Sigmoid colon (tissue), 7 donors: Measurements from ENCODE around the gene TRAT1. TPM values are rescaled to one million over a fixed set of nuclear protein-coding genes. Genes with fewer than 3 reads are reported as not detected.

ENCODE experiments used
- DNase-seq: peaks from one replicate; pipeline ENCODE4 v3.0.0-alpha.2; 2019
- H3K27ac ChIP-seq, 4 donors: fragments of 200-600 bp; sonication (generic); one replicate each; pipeline ENCODE4 v1.5.1; 2016 to 2019; ENCODE audit warnings: mild to moderate bottlenecking in 1 of 4
- H3K27me3 ChIP-seq, 3 donors: fragments of 200-600 bp; sonication (generic); one replicate each; pipeline ENCODE4 v1.5.1; 2019; ENCODE audit warnings: mild to moderate bottlenecking in 1 of 3
- H3K36me3 ChIP-seq, 4 donors: fragments of 200-600 bp; sonication (generic); one replicate each; pipeline ENCODE4 v1.5.1; 2016 to 2019
- H3K4me1 ChIP-seq, 4 donors: fragments of 200-600 bp; sonication (generic); one replicate each; pipeline ENCODE4 v1.5.1; 2017 to 2019
- H3K4me3 ChIP-seq, 4 donors: fragments of 200-600 bp; sonication (generic); one replicate each; pipeline ENCODE4 v1.5.1; 2017 to 2019; ENCODE audit warnings: mild to moderate bottlenecking in 2 of 4, moderate library complexity in 1 of 4
- H3K9me3 ChIP-seq, 4 donors: fragments of 200-600 bp in 3 of 4; sonication (generic) in 3 of 4; one replicate each; pipeline versions ENCODE4 v1.5.1 to v1.6.1; 2013 to 2019
- EP300 ChIP-seq, 4 donors: sonication (generic); formaldehyde crosslinking; IDR thresholded peaks; one replicate each; pipeline ENCODE4 v1.6.1; 2017; ENCODE audit warnings: antibody characterized with exemption in 4 of 4
- POLR2A ChIP-seq, 2 donors: fragments of 450-650 bp; IDR thresholded peaks; one replicate each; pipeline ENCODE4 v1.6.1; 2016; ENCODE audit warnings: antibody characterized with exemption in 2 of 2, mild to moderate bottlenecking in 2 of 2, moderate library complexity in 2 of 2
- POLR2AphosphoS5 ChIP-seq, 4 donors: sonication (generic); formaldehyde crosslinking; IDR thresholded peaks; one replicate each; pipeline ENCODE4 v1.6.1; 2017; ENCODE audit warnings: antibody characterized with exemption in 4 of 4
- WGBS, 2 donors: extraction: QIAGEN DNeasy Blood & Tissue Kit; methylation state at CpG; one replicate each; pipeline ENCODE4 v1.1.7; 2013; 5-methylcytosine and 5-hydroxymethylcytosine counted together
- intact Hi-C: fragments of 100-400 bp; cut with DNase I; formaldehyde crosslinking; loops from one replicate; pipeline ENCODE4 v1.15.1; 2023
- polyA plus RNA-seq, 3 donors: library from polyadenylated mRNA; stranded (reverse); fragments of 200-250 nt; gene quantifications; one replicate each; pipeline ENCODE4 v1.2.3, GENCODE V29; 2013
- total RNA-seq, 4 donors: library from RNA; depleted of rRNA; stranded (reverse); fragments of >200 nt; gene quantifications; one replicate each; pipeline ENCODE4 v1.1.0, GENCODE V29; 2016
- TF ChIP-seq, protein P1 (sequence below), 4 experiments: fragments of 450-650 bp in 3 of 4; fragments of 200-600 bp in 1 of 4; IDR thresholded peaks; one replicate each; pipeline ENCODE4 v1.5.1; 2016 to 2019; ENCODE audit warnings: antibody characterized with exemption in 4 of 4, mild to moderate bottlenecking in 3 of 4, moderate library complexity in 2 of 4
- donor health status: healthy with polysubstance abuse.
- donor health status: Bipolar disorder and iron deficiency.
- donor health status: healthy.

The TRAT1 gene
- total and polyA plus RNA-seq, 7 donors: 0.27 to 4.4 (median 0.33) TPM; not detected in 4

DNA sequence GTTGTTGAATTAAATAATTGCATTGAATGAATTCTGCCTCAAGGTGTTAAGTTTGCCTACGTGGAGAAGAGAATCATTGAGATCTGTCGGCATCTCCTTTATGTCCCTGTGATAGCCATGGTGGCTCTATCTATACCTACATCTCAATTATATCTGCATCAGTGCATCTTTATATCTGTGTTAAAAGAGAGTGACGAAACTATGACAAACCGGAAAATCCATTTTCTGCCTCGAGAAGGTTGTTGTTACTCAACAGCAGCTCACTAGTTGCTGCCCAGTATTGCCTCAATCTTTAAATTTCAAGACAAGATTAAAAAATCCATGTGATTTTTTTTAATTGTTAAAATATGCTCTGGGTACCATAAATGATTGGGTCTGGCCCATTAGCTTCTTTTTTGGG, 72.4 kb downstream of the TRAT1 start:
- intact Hi-C loops: no loop called here
- Histone ChIP-seq H3K36me3 (no peaks in the 10 kb centered on the region), H3K9me3 (no peaks in the 10 kb centered on the region), H3K27ac (no peak overlapping the region), H3K4me1 (no peaks in the 10 kb centered on the region), H3K4me3 (no peak overlapping the region), H3K27me3 (no peaks in the 10 kb centered on the region)
- TF ChIP-seq, protein P1, sequence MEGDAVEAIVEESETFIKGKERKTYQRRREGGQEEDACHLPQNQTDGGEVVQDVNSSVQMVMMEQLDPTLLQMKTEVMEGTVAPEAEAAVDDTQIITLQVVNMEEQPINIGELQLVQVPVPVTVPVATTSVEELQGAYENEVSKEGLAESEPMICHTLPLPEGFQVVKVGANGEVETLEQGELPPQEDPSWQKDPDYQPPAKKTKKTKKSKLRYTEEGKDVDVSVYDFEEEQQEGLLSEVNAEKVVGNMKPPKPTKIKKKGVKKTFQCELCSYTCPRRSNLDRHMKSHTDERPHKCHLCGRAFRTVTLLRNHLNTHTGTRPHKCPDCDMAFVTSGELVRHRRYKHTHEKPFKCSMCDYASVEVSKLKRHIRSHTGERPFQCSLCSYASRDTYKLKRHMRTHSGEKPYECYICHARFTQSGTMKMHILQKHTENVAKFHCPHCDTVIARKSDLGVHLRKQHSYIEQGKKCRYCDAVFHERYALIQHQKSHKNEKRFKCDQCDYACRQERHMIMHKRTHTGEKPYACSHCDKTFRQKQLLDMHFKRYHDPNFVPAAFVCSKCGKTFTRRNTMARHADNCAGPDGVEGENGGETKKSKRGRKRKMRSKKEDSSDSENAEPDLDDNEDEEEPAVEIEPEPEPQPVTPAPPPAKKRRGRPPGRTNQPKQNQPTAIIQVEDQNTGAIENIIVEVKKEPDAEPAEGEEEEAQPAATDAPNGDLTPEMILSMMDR (IDR thresholded peaks at IDR 0.05): no peak
- TF ChIP-seq EP300 (IDR thresholded peaks at IDR 0.05) (no peak), POLR2AphosphoS5 (IDR thresholded peaks at IDR 0.05) (no peak), POLR2A (IDR thresholded peaks at IDR 0.05) (no peak)
- 89 to 93% methylated on average over 5 of the region's 5 CpGs for WGBS, 2 donors
- DNase-seq: no peak

DNA sequence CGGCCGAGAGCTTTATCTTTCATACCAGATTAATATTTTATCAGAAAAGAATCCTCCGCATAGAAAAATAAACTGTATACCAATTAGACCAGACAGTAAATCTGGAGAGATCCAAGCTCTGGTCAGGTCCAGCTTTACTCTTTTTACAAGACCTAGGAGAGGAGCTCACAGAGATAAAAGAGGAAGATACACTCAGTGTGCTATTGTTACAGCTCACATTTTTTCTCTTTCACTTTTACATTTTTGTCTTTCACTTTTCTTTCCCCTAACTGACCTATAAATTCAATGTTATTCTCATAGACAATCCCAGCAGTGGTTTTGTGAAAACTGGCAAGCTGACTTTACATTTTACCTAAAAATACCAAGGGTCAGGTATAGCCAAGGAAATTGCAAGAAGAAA, 75.3 kb downstream of the TRAT1 start:
- intact Hi-C loops: no loop called here
- WGBS, 2 donors: 54 to 88% methylated on average over 3 of the region's 3 CpGs
- H3K4me3 ChIP-seq: no peak overlapping the region
- no peak for DNase-seq
- TF ChIP-seq EP300 (IDR thresholded peaks at IDR 0.05) (no peak), POLR2AphosphoS5 (IDR thresholded peaks at IDR 0.05) (no peak), POLR2A (IDR thresholded peaks at IDR 0.05) (no peak)
- TF ChIP-seq, protein P1 (IDR thresholded peaks at IDR 0.05): no peak
- no peak overlapping the region for H3K27ac ChIP-seq
- H3K27me3 ChIP-seq: no peaks in the 10 kb centered on the region
- no peaks in the 10 kb centered on the region for H3K36me3 ChIP-seq
- H3K4me1 ChIP-seq: no peaks in the 10 kb centered on the region
- no peaks in the 10 kb centered on the region for H3K9me3 ChIP-seq

DNA sequence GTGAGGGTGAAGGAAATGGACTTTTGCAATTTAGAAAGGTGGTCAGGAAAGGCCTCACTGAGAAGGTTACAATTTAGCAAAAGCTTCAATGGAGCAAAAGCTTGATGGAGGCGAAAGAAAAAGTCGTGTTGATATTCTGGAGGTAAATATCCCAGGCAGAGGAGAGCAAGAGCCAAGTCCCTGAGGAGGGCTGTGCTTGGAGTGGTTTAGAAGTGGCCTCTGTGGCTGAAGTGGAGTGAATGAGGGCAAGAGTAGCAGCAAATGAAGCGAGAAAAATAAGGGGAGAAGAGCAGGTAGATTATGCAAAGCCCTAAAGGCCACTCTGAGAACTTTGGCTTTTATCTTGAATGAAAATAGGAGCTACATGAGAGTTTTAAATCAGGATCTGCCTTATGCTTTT, 76.9 kb downstream of the TRAT1 start:
- no peak for DNase-seq
- TF ChIP-seq POLR2AphosphoS5 (IDR thresholded peaks at IDR 0.05) (no peak), POLR2A (IDR thresholded peaks at IDR 0.05) (no peak), EP300 (IDR thresholded peaks at IDR 0.05) (no peak)
- TF ChIP-seq, protein P1 (IDR thresholded peaks at IDR 0.05): no peak
- Histone ChIP-seq H3K9me3 (no peaks in the 10 kb centered on the region), H3K27ac (no peak overlapping the region), H3K36me3 (no peaks in the 10 kb centered on the region), H3K4me3 (no peak overlapping the region), H3K4me1 (no peaks in the 10 kb centered on the region), H3K27me3 (no peaks in the 10 kb centered on the region)
- intact Hi-C loops: no loop called here
- WGBS, 2 donors: 86 to 87% methylated on average over 3 of the region's 3 CpGs

Other genes starting within 250 kb of the TRAT1 start
- 1 to 10 TPM in 3 of 4 donors, under 1 TPM in 1; 0.99 to 4.3 (median 3.0) TPM for gene CIP2A, start 233.3 kb upstream of the TRAT1 start, total RNA-seq
- 1 to 10 TPM in 2 of 3 donors, under 1 TPM in 1; 0.60 to 5.4 (median 1.6) TPM for gene CIP2A, start 233.3 kb upstream of the TRAT1 start, polyA plus RNA-seq
- gene DZIP3, start 233.1 kb upstream of the TRAT1 start, total RNA-seq: 10 to 100 TPM in 1 of 4 donors, 1 to 10 TPM in 3; 8.8 to 12.0 (median 9.3) TPM
- 1 to 10 TPM; 1.2 to 4.8 (median 1.8) TPM for gene DZIP3, start 233.1 kb upstream of the TRAT1 start, polyA plus RNA-seq
- gene RETNLB, start 65.4 kb upstream of the TRAT1 start, total RNA-seq: not detected
- gene RETNLB, start 65.4 kb upstream of the TRAT1 start, polyA plus RNA-seq: 10 to 100 TPM; 48.6 to 86.0 (median 55.3) TPM
- gene GUCA1C, start 131.1 kb downstream of the TRAT1 start, total RNA-seq: not detected
- gene GUCA1C, start 131.1 kb downstream of the TRAT1 start, polyA plus RNA-seq: not detected